Measurements from ENCODE around the gene IMPA2.

DNA sequence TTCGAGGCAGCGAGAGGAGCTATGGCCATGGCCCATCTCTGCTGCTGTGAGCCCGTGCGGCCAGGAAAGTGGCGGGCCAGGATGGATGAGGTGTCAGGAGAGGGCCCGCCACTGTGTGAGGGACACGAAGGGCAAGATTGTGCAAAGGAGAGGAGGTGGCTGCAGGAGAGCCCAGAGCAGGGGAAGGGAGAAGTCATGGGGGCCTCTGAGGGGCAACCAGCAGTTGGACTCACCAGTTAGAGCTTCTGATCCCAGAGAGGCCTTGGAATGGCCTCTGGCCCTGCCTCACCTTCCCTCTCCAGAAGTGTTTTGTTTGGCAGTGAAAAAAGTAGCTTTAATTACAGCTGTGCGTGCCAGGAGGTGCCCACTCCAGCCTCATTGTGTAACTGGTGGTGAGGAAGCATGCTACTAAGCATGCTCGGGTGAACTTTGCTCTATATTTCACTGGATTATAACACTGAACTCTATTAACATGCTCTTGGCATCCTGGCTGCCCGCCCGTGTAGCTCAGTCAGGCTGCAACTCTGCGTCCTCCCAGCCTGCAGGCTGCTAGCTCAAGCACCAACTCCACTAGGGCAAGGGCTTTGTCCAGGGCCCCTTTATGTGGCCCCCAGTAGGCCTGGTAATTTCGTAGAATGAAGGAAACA, 34.2 kb downstream of the IMPA2 start:
- TF ChIP-seq EZH2 (IDR thresholded peaks at IDR 0.05; ENCODE audit: insufficient read depth, poor library complexity, severe bottlenecking) (no peak), EZH2phosphoT487 (IDR thresholded peaks at IDR 0.05; ENCODE audit: insufficient read depth, low read depth) (no peak)
